ENCODE measurements around the gene MED13L.
A peak's percentile ranks its signal among the peaks of the same experiment; 100 is the strongest.
"Not testable (repeated sequence)": the region's sequence is repeated elsewhere in the genome, so short reads cannot be mapped to it uniquely, and the experiment has no call there.

MED13L gene

GRCh38 chr12:116148844-116149243, 128.6 kb downstream of the MED13L start:
- no peak for FAIRE-seq

- FAIRE-seq: no peak
These were observed 131.1 kb downstream of the MED13L start for GRCh38 chr12:116146386-116146785.

- no peak for FAIRE-seq
These were observed 132.0 kb downstream of the MED13L start for GRCh38 chr12:116145451-116145850.

GRCh38 chr12:116144384-116144783, 133.1 kb downstream of the MED13L start:
- no peak for FAIRE-seq

- FAIRE-seq: no peak
These were observed 133.6 kb downstream of the MED13L start for GRCh38 chr12:116143909-116144308.

- FAIRE-seq: no peak
These were observed 134.3 kb downstream of the MED13L start for GRCh38 chr12:116142936-116143898.

GRCh38 chr12:116141833-116142162, 135.7 kb downstream of the MED13L start:
- no peak for FAIRE-seq

- peak; percentile 62 for FAIRE-seq
These were observed 136.2 kb downstream of the MED13L start for GRCh38 chr12:116141110-116141832.

- no peak for FAIRE-seq
These were observed 137.0 kb downstream of the MED13L start for GRCh38 chr12:116140529-116140928.

- no peak for FAIRE-seq
These were observed 138.7 kb downstream of the MED13L start for GRCh38 chr12:116138781-116139180.

GRCh38 chr12:116138364-116138763, 139.1 kb downstream of the MED13L start:
- FAIRE-seq: no peak

GRCh38 chr12:116137318-116137717, 140.2 kb downstream of the MED13L start:
- no peak for FAIRE-seq

- FAIRE-seq: no peak
These were observed 141.2 kb downstream of the MED13L start for GRCh38 chr12:116136340-116136739.

GRCh38 chr12:116135209-116135930, 142.1 kb downstream of the MED13L start:
- no peak for FAIRE-seq

- no peak for FAIRE-seq
These were observed 143.8 kb downstream of the MED13L start for GRCh38 chr12:116133636-116134214.

- FAIRE-seq: no peak
These were observed 144.3 kb downstream of the MED13L start for GRCh38 chr12:116133149-116133548.

- not testable (repeated sequence) for FAIRE-seq
These were observed 145.5 kb downstream of the MED13L start for GRCh38 chr12:116131987-116132386.

GRCh38 chr12:116131176-116131575, 146.3 kb downstream of the MED13L start:
- FAIRE-seq: no peak

GRCh38 chr12:116130431-116130830, 147.1 kb downstream of the MED13L start:
- FAIRE-seq: no peak

GRCh38 chr12:116128779-116129178, 148.7 kb downstream of the MED13L start:
- FAIRE-seq: no peak

- FAIRE-seq: no peak
These were observed 149.6 kb downstream of the MED13L start for GRCh38 chr12:116127859-116128258.

- no peak for FAIRE-seq
These were observed 150.9 kb downstream of the MED13L start for GRCh38 chr12:116126610-116127009.
